Upper lobe of left lung (tissue), 6 donors: Measurements from ENCODE around the gene GLP2R. TPM values are rescaled to one million over a fixed set of nuclear protein-coding genes. Genes with fewer than 3 reads are reported as not detected.

Experiments
- ATAC-seq, 2 donors: fragments of 200-7000 bp; cut with Tn5 transposase; one replicate each; pipeline ENCODE4 v1.9.1; 2022; ENCODE audit warnings: mild to moderate bottlenecking in 2 of 2, moderate library complexity in 2 of 2; ENCODE audit not compliant: low FRiP score in 2 of 2
- DNase-seq, 2 donors: peaks; one replicate each; pipeline ENCODE4 v3.0.0-alpha.2; 2019 to 2020
- H3K27ac ChIP-seq, 4 donors: fragments of 200-600 bp; sonication (generic); one replicate each; pipeline ENCODE4 v1.5.1; 2016 to 2019
- H3K27me3 ChIP-seq, 4 donors: fragments of 200-600 bp; sonication (generic); one replicate each; pipeline ENCODE4 v1.5.1; 2017 to 2019
- H3K36me3 ChIP-seq, 4 donors: fragments of 200-600 bp; sonication (generic); one replicate each; pipeline ENCODE4 v1.5.1; 2016 to 2019
- H3K4me1 ChIP-seq, 4 donors: fragments of 200-600 bp; sonication (generic); one replicate each; pipeline ENCODE4 v1.5.1; 2018 to 2019
- H3K4me3 ChIP-seq, 4 donors: fragments of 200-600 bp; sonication (generic); one replicate each; pipeline ENCODE4 v1.5.1; 2017 to 2019; ENCODE audit warnings: mild to moderate bottlenecking in 2 of 4, moderate library complexity in 1 of 4
- H3K9me3 ChIP-seq, 4 donors: fragments of 200-600 bp; sonication (generic); one replicate each; pipeline ENCODE4 v1.5.1; 2018 to 2019
- CTCF ChIP-seq, 6 experiments: fragments of 450-650 bp in 4 of 6; fragments of 200-600 bp in 2 of 6; sonication (generic) in 2 of 6; IDR thresholded peaks; one replicate each; pipeline ENCODE4 v1.5.1; 2016 to 2019; ENCODE audit warnings: antibody characterized with exemption in 6 of 6
- EP300 ChIP-seq, 4 donors: sonication (generic); formaldehyde crosslinking; IDR thresholded peaks; one replicate each; pipeline ENCODE4 v1.5.1; 2017; ENCODE audit warnings: antibody characterized with exemption in 4 of 4, control low read depth in 2 of 4
- POLR2A ChIP-seq, 4 donors: fragments of 450-650 bp; IDR thresholded peaks; one replicate each; pipeline ENCODE4 v1.5.1; 2016 to 2017; ENCODE audit warnings: antibody characterized with exemption in 4 of 4, mild to moderate bottlenecking in 2 of 4
- POLR2AphosphoS5 ChIP-seq, 2 donors: sonication (generic); formaldehyde crosslinking; IDR thresholded peaks; one replicate each; pipeline ENCODE4 v1.5.1; 2017; ENCODE audit warnings: antibody characterized with exemption in 2 of 2
- WGBS, 2 donors: methylation state at CpG; one replicate each; pipeline ENCODE4 v1.1.5; 2017 to 2018; 5-methylcytosine and 5-hydroxymethylcytosine counted together
- total RNA-seq, 6 donors: library from RNA; depleted of rRNA in 4 of 6; stranded (reverse); fragments of >200 nt in 4 of 6; gene quantifications; one replicate each; pipeline versions ENCODE4 v1.1.0 to v1.2.1, GENCODE V29; 2016 to 2021
- donor health status: DM: no; HTN: no; CAD: no; lungs with moderate emphysema.
- donor health status: DM: no; HTN: yes; CAD: no; lungs with severe emphysema.

GLP2R gene
- total RNA-seq, 6 donors from 2014 or later: 0.30 to 2.0 (median 0.78) TPM; not detected in 2

- no peaks in the 10 kb centered on the region for H3K27me3 ChIP-seq
- no peaks in the 10 kb centered on the region for H3K4me1 ChIP-seq
- no peaks in the 10 kb centered on the region for H3K36me3 ChIP-seq
- no peak overlapping the region for H3K4me3 ChIP-seq
- no peak overlapping the region for H3K27ac ChIP-seq
- TF ChIP-seq POLR2AphosphoS5 (IDR thresholded peaks at IDR 0.05) (no peak), CTCF (IDR thresholded peaks at IDR 0.05) (no peak), EP300 (IDR thresholded peaks at IDR 0.05) (no peak), POLR2A (IDR thresholded peaks at IDR 0.05) (no peak)
- ATAC-seq (no peak), DNase-seq (no peak)
- 52 to 70% methylated on average over 7 of the region's 7 CpGs for WGBS, 2 donors
- H3K9me3 ChIP-seq: no peaks in the 10 kb centered on the region
These were observed 82.9 kb downstream of the GLP2R start for GRCh38 chr17:9908649-9909042.

- Histone ChIP-seq H3K27me3 (no peaks in the 10 kb centered on the region), H3K36me3 (peaks cover 0 to 15% (median 1%) of the 10 kb centered on the region in 4 donors), H3K9me3 (no peaks in the 10 kb centered on the region), H3K4me3 (no peak overlapping the region), H3K4me1 (no peaks in the 10 kb centered on the region), H3K27ac (no peak overlapping the region)
- TF ChIP-seq POLR2AphosphoS5 (IDR thresholded peaks at IDR 0.05) (no peak), POLR2A (IDR thresholded peaks at IDR 0.05) (no peak), CTCF (IDR thresholded peaks at IDR 0.05) (no peak), EP300 (IDR thresholded peaks at IDR 0.05) (no peak)
- DNase-seq (no peak), ATAC-seq (no peak)
- WGBS, 2 donors: 68 to 100% methylated on average over 1 to 11 of the region's 12 CpGs
These were observed 85.4 kb downstream of the GLP2R start for GRCh38 chr17:9911089-9911488.

GRCh38 chr17:9912121-9913099 lies 86.7 kb downstream of the GLP2R start:
- DNase-seq: no peak
- no peak overlapping the region for H3K4me3 ChIP-seq
- no peaks in the 10 kb centered on the region for H3K9me3 ChIP-seq
- TF ChIP-seq POLR2AphosphoS5 (IDR thresholded peaks at IDR 0.05): no peak
- no peak for TF ChIP-seq EP300 (IDR thresholded peaks at IDR 0.05)
- no peak for TF ChIP-seq CTCF (IDR thresholded peaks at IDR 0.05)
- no peak for TF ChIP-seq POLR2A (IDR thresholded peaks at IDR 0.05)
- H3K27ac ChIP-seq: no peak overlapping the region
- H3K36me3 ChIP-seq: peaks cover 0 to 27% (median 9%) of the 10 kb centered on the region in 4 donors
- ATAC-seq: no peak
- H3K27me3 ChIP-seq: no peaks in the 10 kb centered on the region
- 80% methylated on average over 16 to 18 of the region's 18 CpGs for WGBS, 2 donors
- no peaks in the 10 kb centered on the region for H3K4me1 ChIP-seq

- DNase-seq (no peak), ATAC-seq (no peak)
- Histone ChIP-seq H3K9me3 (no peaks in the 10 kb centered on the region), H3K36me3 (peaks cover 0 to 38% (median 9%) of the 10 kb centered on the region in 4 donors), H3K27me3 (no peaks in the 10 kb centered on the region), H3K27ac (no peak overlapping the region), H3K4me3 (no peak overlapping the region), H3K4me1 (no peaks in the 10 kb centered on the region)
- TF ChIP-seq EP300 (IDR thresholded peaks at IDR 0.05) (no peak), POLR2A (IDR thresholded peaks at IDR 0.05) (no peak), POLR2AphosphoS5 (IDR thresholded peaks at IDR 0.05) (no peak), CTCF (IDR thresholded peaks at IDR 0.05) (no peak)
- 81 to 93% methylated on average over 5 of the region's 5 CpGs for WGBS, 2 donors
These were observed 87.8 kb downstream of the GLP2R start for GRCh38 chr17:9913476-9913875.
